Measurements from ENCODE around the gene APBB1.

The APBB1 gene

DNA sequence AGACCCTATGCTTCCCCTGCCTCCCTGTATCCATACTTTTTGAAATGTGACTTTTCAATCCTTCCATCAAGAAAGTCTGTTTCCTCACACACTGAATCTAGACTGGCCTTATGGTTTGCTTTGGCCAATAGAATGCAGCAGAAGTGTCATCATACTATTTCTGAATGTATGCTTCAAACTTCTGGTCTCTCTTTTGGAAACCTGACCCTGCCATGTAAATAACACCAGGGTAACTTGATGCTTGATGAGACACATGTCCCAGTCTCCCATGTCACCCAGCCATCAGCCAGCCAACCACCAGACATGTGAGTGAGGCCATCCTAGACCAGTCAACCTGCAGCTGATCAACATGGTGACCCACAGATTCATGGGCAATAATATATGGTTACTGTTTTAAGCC is 68.9 kb downstream of the APBB1 start:
- TF ChIP-seq, protein P1, sequence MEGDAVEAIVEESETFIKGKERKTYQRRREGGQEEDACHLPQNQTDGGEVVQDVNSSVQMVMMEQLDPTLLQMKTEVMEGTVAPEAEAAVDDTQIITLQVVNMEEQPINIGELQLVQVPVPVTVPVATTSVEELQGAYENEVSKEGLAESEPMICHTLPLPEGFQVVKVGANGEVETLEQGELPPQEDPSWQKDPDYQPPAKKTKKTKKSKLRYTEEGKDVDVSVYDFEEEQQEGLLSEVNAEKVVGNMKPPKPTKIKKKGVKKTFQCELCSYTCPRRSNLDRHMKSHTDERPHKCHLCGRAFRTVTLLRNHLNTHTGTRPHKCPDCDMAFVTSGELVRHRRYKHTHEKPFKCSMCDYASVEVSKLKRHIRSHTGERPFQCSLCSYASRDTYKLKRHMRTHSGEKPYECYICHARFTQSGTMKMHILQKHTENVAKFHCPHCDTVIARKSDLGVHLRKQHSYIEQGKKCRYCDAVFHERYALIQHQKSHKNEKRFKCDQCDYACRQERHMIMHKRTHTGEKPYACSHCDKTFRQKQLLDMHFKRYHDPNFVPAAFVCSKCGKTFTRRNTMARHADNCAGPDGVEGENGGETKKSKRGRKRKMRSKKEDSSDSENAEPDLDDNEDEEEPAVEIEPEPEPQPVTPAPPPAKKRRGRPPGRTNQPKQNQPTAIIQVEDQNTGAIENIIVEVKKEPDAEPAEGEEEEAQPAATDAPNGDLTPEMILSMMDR (IDR thresholded peaks at IDR 0.05; ENCODE audit: extremely low read depth, insufficient read depth, missing control alignments): no peak
- in situ Hi-C loops (cut with MboI; ENCODE audit: low pct_unique_long_range_greater_than_20kb, low sequenced_read_pairs, unreplicated experiment): no loop called here
- DNase-seq (ENCODE audit: low spot score): no peak

DNA sequence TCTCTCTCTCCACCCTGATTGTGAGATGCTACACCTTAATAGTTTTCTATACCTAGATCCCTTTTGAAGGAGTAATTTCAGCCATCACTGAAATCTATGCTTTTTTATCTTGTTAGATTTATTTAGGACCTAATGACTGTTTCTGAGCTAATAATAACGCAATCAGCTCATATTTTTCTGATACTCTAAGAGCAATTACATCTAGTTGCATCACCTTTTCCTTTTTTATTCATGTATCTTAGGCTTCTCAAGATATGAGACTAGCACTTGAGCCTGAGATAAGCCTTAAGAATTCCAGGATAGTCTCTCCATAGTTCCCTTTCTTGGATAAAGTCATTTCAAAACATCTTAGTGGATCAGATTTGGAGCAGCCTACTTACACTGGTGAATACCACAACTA is 73.5 kb downstream of the APBB1 start:
- in situ Hi-C loops (cut with MboI; ENCODE audit: low pct_unique_long_range_greater_than_20kb, low sequenced_read_pairs, unreplicated experiment): loop anchor here (25.0 kb wide), 1 partner anchor 333 kb away; the partner anchor contains the start of gene OR56A4
- TF ChIP-seq, protein P1 (IDR thresholded peaks at IDR 0.05; ENCODE audit: extremely low read depth, insufficient read depth, missing control alignments): no peak
- no peak for DNase-seq (ENCODE audit: low spot score)

Measured in GM13977 (cell line).